SU-DHL-6 (cell line): ENCODE results near the gene EXOC3L1.

Source experiments
- H2AFZ ChIP-seq: fragments of 200-600 bp; sonication (generic); 2 replicates; pipeline ENCODE4 v1.6.1; 2014; ENCODE audit warnings: low read depth, mild to moderate bottlenecking, moderate library complexity, mixed read lengths, antibody characterized with exemption, low read length; ENCODE audit not compliant: severe bottlenecking
- H3F3A ChIP-seq: fragments of 200-600 bp; shearing (Covaris generic); 2 replicates; pipeline ENCODE4 v1.6.0; 2016; ENCODE audit warnings: antibody characterized with exemption, mild to moderate bottlenecking; ENCODE audit not compliant: insufficient read depth
- H3K27ac ChIP-seq: fragments of 200-600 bp; sonication (generic); 2 replicates; pipeline ENCODE4 v1.5.1; 2016; ENCODE audit warnings: low read depth, mild to moderate bottlenecking, low read length, moderate library complexity, mixed read lengths
- H3K27me3 ChIP-seq: fragments of 200-600 bp; sonication (generic), shearing (Covaris generic); 2 replicates; pipeline ENCODE4 v1.6.0; 2014; ENCODE audit warnings: mild to moderate bottlenecking, low read length
- H3K36me3 ChIP-seq: fragments of 200-600 bp; sonication (generic); 2 replicates; pipeline ENCODE4 v1.6.1; 2014; ENCODE audit warnings: mild to moderate bottlenecking, low read length, mixed read lengths
- H3K4me2 ChIP-seq: fragments of 300-600, 200-600 bp; shearing (Covaris generic), sonication (generic); 2 replicates; pipeline ENCODE4 v1.6.0; 2014; ENCODE audit warnings: low read length, low read depth, mild to moderate bottlenecking; ENCODE audit not compliant: poor library complexity, severe bottlenecking
- H3K4me3 ChIP-seq: fragments of 200-600 bp; sonication (generic); 2 replicates; pipeline ENCODE4 v1.5.1; 2014; ENCODE audit warnings: antibody characterized with exemption, low read length, mild to moderate bottlenecking, mixed read lengths; ENCODE audit not compliant: insufficient read depth, poor library complexity, severe bottlenecking
- H3K79me2 ChIP-seq: fragments of 200-600 bp; sonication (generic); 2 replicates; pipeline ENCODE4 v1.6.1; 2014; ENCODE audit warnings: mild to moderate bottlenecking, low read length, moderate library complexity; ENCODE audit not compliant: insufficient read depth
- H3K9ac ChIP-seq: fragments of 200-600 bp; sonication (generic); 2 replicates; pipeline ENCODE4 v1.7.0; 2014; ENCODE audit warnings: mild to moderate bottlenecking, low read length
- H3K9me2 ChIP-seq: fragments of 200-600 bp; sonication (generic); replicated peaks from 2 replicates; pipeline ENCODE4 v1.6.1; 2014; ENCODE audit warnings: low read length; ENCODE audit not compliant: insufficient read depth
- H3K9me3 ChIP-seq: fragments of 200-600 bp; sonication (generic); 2 replicates; pipeline ENCODE4 v1.6.1; 2014; ENCODE audit warnings: low read length, mixed read lengths; ENCODE audit not compliant: insufficient read depth
- H4K20me1 ChIP-seq: fragments of 200-600 bp; sonication (generic); 2 replicates; pipeline ENCODE4 v1.6.1; 2014; ENCODE audit warnings: low read depth, mild to moderate bottlenecking, antibody characterized with exemption, low read length, moderate library complexity, mixed read lengths
- EZH2phosphoT487 ChIP-seq: fragments of 200-600 bp; sonication (generic), shearing (Covaris generic); conservative IDR thresholded peaks from 2 replicates; pipeline ENCODE4 v1.6.1; 2018; ENCODE audit warnings: mild to moderate bottlenecking, antibody characterized with exemption, low read length, moderate library complexity, mixed read lengths
- TF ChIP-seq, protein P1 (sequence below): fragments of 200-600 bp; sonication (generic); IDR thresholded peaks from one replicate; pipeline ENCODE4 v1.5.1; 2017; ENCODE audit warnings: antibody characterized with exemption, mild to moderate bottlenecking, low read length, moderate library complexity; ENCODE audit not compliant: insufficient read depth, poor library complexity, severe bottlenecking

EXOC3L1 gene

DNA sequence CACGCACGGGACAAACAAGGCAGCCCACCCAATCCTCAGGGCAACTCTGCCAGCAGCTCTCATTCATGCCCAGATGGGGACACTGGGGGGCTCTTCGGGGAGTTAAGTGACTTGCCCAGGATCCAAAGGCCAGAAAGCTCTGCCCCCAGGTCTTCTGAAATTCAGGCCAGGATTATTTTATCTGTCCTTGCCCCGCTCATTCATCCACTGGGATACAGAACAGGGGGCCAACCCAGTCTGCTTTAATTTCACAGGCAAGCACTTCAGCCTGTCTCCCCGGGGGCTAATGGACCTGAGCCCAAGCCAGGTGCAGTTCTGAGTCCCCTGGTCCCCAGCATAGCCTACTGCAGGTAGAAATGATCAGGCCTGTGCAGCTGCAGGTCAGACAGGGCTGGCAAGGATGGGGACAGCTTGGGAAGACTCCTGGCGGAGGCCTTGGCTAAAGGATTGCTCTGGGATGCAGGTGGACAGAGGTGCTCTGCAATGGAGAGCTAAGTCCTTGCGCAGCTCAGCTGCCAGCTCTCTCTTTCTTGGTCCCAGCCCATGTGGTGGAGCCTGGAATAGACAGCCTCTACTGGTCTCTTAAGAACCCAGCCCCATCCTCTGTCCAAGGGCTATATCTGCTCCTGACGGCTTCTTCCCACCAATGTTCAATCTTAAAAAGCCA lies 38.4 kb downstream of the EXOC3L1 start:
- Histone ChIP-seq H3K27ac (no peak overlapping the region), H3K9me3 (no peaks in the 10 kb centered on the region), H3K27me3 (no peaks in the 10 kb centered on the region), H2AFZ (no peak overlapping the region), H3K36me3 (no peaks in the 10 kb centered on the region), H3K4me3 (no peak overlapping the region), H4K20me1 (no peaks in the 10 kb centered on the region), H3F3A (no peaks in the 10 kb centered on the region), H3K4me2 (no peak overlapping the region), H3K79me2 (no peaks in the 10 kb centered on the region), H3K9ac (no peak overlapping the region), H3K9me2 (no peaks in the 10 kb centered on the region)
- no peak for TF ChIP-seq EZH2phosphoT487
- TF ChIP-seq, protein P1, sequence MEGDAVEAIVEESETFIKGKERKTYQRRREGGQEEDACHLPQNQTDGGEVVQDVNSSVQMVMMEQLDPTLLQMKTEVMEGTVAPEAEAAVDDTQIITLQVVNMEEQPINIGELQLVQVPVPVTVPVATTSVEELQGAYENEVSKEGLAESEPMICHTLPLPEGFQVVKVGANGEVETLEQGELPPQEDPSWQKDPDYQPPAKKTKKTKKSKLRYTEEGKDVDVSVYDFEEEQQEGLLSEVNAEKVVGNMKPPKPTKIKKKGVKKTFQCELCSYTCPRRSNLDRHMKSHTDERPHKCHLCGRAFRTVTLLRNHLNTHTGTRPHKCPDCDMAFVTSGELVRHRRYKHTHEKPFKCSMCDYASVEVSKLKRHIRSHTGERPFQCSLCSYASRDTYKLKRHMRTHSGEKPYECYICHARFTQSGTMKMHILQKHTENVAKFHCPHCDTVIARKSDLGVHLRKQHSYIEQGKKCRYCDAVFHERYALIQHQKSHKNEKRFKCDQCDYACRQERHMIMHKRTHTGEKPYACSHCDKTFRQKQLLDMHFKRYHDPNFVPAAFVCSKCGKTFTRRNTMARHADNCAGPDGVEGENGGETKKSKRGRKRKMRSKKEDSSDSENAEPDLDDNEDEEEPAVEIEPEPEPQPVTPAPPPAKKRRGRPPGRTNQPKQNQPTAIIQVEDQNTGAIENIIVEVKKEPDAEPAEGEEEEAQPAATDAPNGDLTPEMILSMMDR: no peak

DNA sequence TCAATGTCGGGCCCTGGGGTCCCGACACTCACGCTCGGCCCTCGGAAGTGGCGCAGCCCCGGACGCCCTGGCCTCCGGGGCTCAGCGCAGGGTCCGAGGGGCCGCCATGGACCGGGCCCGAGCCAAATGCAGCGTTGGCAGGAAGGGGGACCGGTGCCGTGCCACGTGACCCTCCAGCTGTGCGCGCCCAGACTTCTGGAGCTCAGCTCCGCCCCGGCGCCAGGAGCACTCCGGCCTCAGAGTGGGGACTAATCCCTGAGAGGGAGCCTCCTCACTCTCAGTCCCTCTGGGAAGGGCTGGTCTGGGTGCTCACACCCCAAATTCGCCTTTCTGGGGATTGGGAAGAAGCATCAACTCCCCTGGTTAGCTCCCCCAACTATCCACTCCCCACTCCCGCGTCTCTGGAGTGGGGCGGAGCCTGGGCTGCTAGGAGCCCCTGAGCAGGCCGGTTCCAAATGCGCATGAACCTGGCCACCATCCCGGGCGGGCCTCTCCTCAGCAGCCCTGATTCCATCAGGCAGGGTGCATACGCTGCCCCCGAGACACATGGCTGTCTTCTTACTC lies 39.0 kb downstream of the EXOC3L1 start, which contains the start of gene B3GNT9:
TSS of gene B3GNT9 (minus strand) at position 166 of the 564 bp plus-strand sequence. CDS start 513 bp downstream, outside the sequence.
- peak within 1 kb of the TSS; percentile 14; the same call in 1 of the 2 replicates for H3K9ac ChIP-seq

DNA sequence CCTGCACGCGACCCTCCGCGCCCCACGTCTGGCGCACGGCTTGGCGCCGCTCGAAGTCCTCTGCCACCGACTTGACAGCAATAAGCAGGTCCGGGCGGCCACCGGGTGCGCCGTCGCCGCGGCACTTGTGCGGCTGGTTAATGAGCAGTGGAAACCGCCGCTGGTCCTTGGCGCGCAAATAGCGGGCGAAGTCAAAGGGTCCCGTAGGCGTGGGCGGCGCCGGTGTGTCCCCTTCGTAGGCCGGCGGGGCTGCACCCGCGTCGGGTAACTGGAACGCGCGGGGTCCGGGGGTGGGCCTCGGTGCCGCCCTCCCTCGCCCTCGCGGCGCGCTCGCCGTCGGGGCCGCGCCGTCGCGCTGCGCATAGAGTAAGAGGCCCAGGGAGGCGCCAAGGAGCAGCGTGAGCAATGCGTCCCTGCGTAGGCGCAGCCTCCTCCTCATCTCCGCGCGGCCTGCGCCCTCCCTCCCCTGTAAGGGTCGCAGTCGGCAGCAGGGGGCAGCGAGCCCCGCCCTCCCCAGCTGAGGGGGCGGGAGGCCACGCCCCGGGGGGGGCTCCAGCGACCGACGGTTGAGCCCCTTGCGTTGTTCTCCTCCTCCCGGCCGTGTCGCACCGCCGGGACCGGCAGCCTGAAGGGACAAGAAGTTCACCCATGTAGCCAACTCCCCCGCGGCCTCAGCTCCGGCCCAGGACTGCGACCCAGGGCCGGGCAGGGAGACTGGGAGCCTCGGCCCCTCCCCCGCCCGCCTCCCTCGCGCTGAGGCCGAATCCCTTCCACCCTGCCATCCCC lies 39.7 kb downstream of the EXOC3L1 start:
- Histone ChIP-seq H3K27me3 (no peaks in the 10 kb centered on the region), H4K20me1 (no peaks in the 10 kb centered on the region), H3F3A (no peaks in the 10 kb centered on the region), H3K9me2 (no peaks in the 10 kb centered on the region), H3K36me3 (no peaks in the 10 kb centered on the region), H2AFZ (no peak overlapping the region), H3K4me3 (peak overlapping the region; percentile 13), H3K9ac (peak overlapping the region; percentile 14; the same call in 1 of the 2 replicates), H3K9me3 (no peaks in the 10 kb centered on the region), H3K79me2 (no peaks in the 10 kb centered on the region), H3K27ac (no peak overlapping the region), H3K4me2 (peak overlapping the region; percentile 39)
- TF ChIP-seq EZH2phosphoT487: no peak
- TF ChIP-seq, protein P1: no peak

More for the DNA sequence above, 39.0 kb downstream of the EXOC3L1 start, which contains the start of gene B3GNT9:
- Histone ChIP-seq H3K9me3 (no peaks in the 10 kb centered on the region), H4K20me1 (no peaks in the 10 kb centered on the region), H3K4me2 (peak within 1 kb of the TSS; percentile 39), H3K9me2 (no peaks in the 10 kb centered on the region), H3K27ac (no peak within 1 kb of the TSS), H3K4me3 (peak within 1 kb of the TSS; percentile 13), H3K36me3 (no peaks in the 10 kb centered on the region), H2AFZ (no peak within 1 kb of the TSS), H3K27me3 (no peaks in the 10 kb centered on the region), H3K79me2 (no peaks in the 10 kb centered on the region), H3F3A (no peaks in the 10 kb centered on the region)
- TF ChIP-seq, protein P1: no peak
- no peak for TF ChIP-seq EZH2phosphoT487
